HepG2 (cell line): ENCODE results near the gene GGA1. TPM values are rescaled to one million over a fixed set of nuclear protein-coding genes. Genes with fewer than 3 reads are reported as not detected.

ENCODE experiments used
- CEBPG ChIP-seq: IDR thresholded peaks from 2 replicates; pipeline ENCODE4 v1.6.1; 2016
- FOXC1 ChIP-seq: sonication (generic); formaldehyde crosslinking; IDR thresholded peaks from 2 replicates; pipeline ENCODE4 v1.8.0; 2022; ENCODE audit warnings: mild to moderate bottlenecking, missing genetic modification reagents, borderline replicate concordance
- IKZF5 ChIP-seq: IDR thresholded peaks from 2 replicates; pipeline ENCODE4 v1.6.1; 2018; ENCODE audit warnings: missing genetic modification reagents, mild to moderate bottlenecking, missing compliant biosample characterization
- JDP2 ChIP-seq: sonication (generic); formaldehyde crosslinking; IDR thresholded peaks from 2 replicates; pipeline ENCODE4 v1.8.1; 2022; ENCODE audit warnings: missing genetic modification reagents, borderline replicate concordance
- KLF11 ChIP-seq: IDR thresholded peaks from 2 replicates; pipeline ENCODE4 v1.6.1; 2016; ENCODE audit warnings: missing compliant biosample characterization
- NRL ChIP-seq: sonication (generic); formaldehyde crosslinking; IDR thresholded peaks from 2 replicates; pipeline ENCODE4 v1.5.0; 2020; ENCODE audit warnings: missing genetic modification reagents, mild to moderate bottlenecking, moderate library complexity, borderline replicate concordance
- SMAD1 ChIP-seq: sonication (generic); formaldehyde crosslinking; IDR thresholded peaks from 2 replicates; pipeline ENCODE4 v1.4.0; 2020; ENCODE audit warnings: missing genetic modification reagents, low read depth, mild to moderate bottlenecking, borderline replicate concordance
- SMAD3 ChIP-seq: sonication (generic); formaldehyde crosslinking; IDR thresholded peaks from 2 replicates; pipeline ENCODE4 v1.4.0; 2020; ENCODE audit warnings: missing genetic modification reagents
- TBX2 ChIP-seq: sonication (generic); formaldehyde crosslinking; IDR thresholded peaks from 2 replicates; pipeline ENCODE4 v1.5.0; 2020; ENCODE audit warnings: missing genetic modification reagents, mild to moderate bottlenecking, borderline replicate concordance
- U2AF1 ChIP-seq: fragments of 200-400 bp; formaldehyde crosslinking; optimal IDR thresholded peaks from 2 replicates; pipeline ENCODE3; 2017; ENCODE audit warnings: mild to moderate bottlenecking, low read depth, low read length
- ZNF20 ChIP-seq: sonication (generic); formaldehyde crosslinking; IDR thresholded peaks from 2 replicates; pipeline ENCODE4 v1.4.0; 2020; ENCODE audit warnings: mild to moderate bottlenecking, moderate library complexity, missing genetic modification reagents
- ZNF609 ChIP-seq: sonication (generic); formaldehyde crosslinking; IDR thresholded peaks from 2 replicates; pipeline ENCODE4 v1.4.0; 2020; ENCODE audit warnings: mild to moderate bottlenecking, missing genetic modification reagents, borderline replicate concordance
- ZNF772 ChIP-seq: sonication (generic); formaldehyde crosslinking; IDR thresholded peaks from 2 replicates; pipeline ENCODE4 v1.5.0; 2020; ENCODE audit warnings: mild to moderate bottlenecking, missing genetic modification reagents
- polyA plus RNA-seq, 8 experiments: library from polyadenylated mRNA; depleted of rRNA in 3 of 8; stranded (reverse) in 7 of 8; unstranded in 1 of 8; fragments of >200 nt; fragmentation: Illumina TruSeq in 4 of 8; extraction: Trizol in 4 of 8; gene quantifications; 2 replicates each; pipeline versions ENCODE4 v1.2.1 to v1.2.3, GENCODE V29; 2011 to 2016; ENCODE audit warnings: low read depth in 4 of 8, missing spikeins in 1 of 8, mixed read lengths in 1 of 8; ENCODE audit not compliant: insufficient read depth in 1 of 8
- total RNA-seq, 5 experiments: library from RNA; depleted of rRNA; stranded (reverse); fragments of >200 nt; fragmentation: Illumina TruSeq; extraction: Trizol; gene quantifications; 2 replicates each; pipeline ENCODE4 v1.2.3, GENCODE V29; 2016; ENCODE audit warnings: low read depth in 1 of 5
- TF ChIP-seq, protein P1 (sequence below): IDR thresholded peaks from 2 replicates; pipeline ENCODE4 v1.6.1; 2016; ENCODE audit warnings: mild to moderate bottlenecking
- TF ChIP-seq, protein P2 (sequence below): sonication (generic); formaldehyde crosslinking; IDR thresholded peaks from 2 replicates; pipeline ENCODE4 v1.4.0; 2020; ENCODE audit warnings: missing genetic modification reagents

GGA1 gene
- total and polyA plus RNA-seq, 2 of the 13 experiments (the other 11 are each of a cell fraction or from before 2014, with no cell fraction given) = 29.1 to 87.2 TPM

- TF ChIP-seq IKZF5 (0 out of 2 replicates have a peak, but pooled peaks have one; percentile 13), SMAD1 (CRISPR knock-in tag) (no peak), KLF11 (CRISPR knock-in tag) (no peak), FOXC1 (CRISPR knock-in tag) (no peak), ZNF609 (CRISPR knock-in tag) (no peak), NRL (no peak), SMAD3 (no peak), CEBPG (CRISPR knock-in tag) (no peak), JDP2 (no peak), U2AF1 (peak; percentile 57), ZNF772 (0 out of 2 replicates have a peak, but pooled peaks have one; percentile 16), TBX2 (CRISPR knock-in tag) (peak; percentile 66), ZNF20 (no peak)
- TF ChIP-seq, protein P1, sequence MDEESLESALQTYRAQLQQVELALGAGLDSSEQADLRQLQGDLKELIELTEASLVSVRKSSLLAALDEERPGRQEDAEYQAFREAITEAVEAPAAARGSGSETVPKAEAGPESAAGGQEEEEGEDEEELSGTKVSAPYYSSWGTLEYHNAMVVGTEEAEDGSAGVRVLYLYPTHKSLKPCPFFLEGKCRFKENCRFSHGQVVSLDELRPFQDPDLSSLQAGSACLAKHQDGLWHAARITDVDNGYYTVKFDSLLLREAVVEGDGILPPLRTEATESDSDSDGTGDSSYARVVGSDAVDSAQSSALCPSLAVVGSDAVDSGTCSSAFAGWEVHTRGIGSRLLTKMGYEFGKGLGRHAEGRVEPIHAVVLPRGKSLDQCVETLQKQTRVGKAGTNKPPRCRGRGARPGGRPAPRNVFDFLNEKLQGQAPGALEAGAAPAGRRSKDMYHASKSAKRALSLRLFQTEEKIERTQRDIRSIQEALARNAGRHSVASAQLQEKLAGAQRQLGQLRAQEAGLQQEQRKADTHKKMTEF = no peak; the same call in 1 of the 2 replicates
- TF ChIP-seq, protein P2, sequence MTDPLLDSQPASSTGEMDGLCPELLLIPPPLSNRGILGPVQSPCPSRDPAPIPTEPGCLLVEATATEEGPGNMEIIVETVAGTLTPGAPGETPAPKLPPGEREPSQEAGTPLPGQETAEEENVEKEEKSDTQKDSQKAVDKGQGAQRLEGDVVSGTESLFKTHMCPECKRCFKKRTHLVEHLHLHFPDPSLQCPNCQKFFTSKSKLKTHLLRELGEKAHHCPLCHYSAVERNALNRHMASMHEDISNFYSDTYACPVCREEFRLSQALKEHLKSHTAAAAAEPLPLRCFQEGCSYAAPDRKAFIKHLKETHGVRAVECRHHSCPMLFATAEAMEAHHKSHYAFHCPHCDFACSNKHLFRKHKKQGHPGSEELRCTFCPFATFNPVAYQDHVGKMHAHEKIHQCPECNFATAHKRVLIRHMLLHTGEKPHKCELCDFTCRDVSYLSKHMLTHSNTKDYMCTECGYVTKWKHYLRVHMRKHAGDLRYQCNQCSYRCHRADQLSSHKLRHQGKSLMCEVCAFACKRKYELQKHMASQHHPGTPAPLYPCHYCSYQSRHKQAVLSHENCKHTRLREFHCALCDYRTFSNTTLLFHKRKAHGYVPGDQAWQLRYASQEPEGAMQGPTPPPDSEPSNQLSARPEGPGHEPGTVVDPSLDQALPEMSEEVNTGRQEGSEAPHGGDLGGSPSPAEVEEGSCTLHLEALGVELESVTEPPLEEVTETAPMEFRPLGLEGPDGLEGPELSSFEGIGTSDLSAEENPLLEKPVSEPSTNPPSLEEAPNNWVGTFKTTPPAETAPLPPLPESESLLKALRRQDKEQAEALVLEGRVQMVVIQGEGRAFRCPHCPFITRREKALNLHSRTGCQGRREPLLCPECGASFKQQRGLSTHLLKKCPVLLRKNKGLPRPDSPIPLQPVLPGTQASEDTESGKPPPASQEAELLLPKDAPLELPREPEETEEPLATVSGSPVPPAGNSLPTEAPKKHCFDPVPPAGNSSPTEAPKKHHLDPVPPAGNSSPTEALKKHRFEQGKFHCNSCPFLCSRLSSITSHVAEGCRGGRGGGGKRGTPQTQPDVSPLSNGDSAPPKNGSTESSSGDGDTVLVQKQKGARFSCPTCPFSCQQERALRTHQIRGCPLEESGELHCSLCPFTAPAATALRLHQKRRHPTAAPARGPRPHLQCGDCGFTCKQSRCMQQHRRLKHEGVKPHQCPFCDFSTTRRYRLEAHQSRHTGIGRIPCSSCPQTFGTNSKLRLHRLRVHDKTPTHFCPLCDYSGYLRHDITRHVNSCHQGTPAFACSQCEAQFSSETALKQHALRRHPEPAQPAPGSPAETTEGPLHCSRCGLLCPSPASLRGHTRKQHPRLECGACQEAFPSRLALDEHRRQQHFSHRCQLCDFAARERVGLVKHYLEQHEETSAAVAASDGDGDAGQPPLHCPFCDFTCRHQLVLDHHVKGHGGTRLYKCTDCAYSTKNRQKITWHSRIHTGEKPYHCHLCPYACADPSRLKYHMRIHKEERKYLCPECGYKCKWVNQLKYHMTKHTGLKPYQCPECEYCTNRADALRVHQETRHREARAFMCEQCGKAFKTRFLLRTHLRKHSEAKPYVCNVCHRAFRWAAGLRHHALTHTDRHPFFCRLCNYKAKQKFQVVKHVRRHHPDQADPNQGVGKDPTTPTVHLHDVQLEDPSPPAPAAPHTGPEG = no peak
Observed at GRCh38 chr22:37674951-37675929, 66.6 kb downstream of the GGA1 start, which contains the start of gene LGALS1 (continued).
